Gastroesophageal sphincter (tissue), 4 donors: ENCODE results near the gene SH3RF3. TPM values are rescaled to one million over a fixed set of nuclear protein-coding genes. Genes with fewer than 3 reads are reported as not detected.

Source experiments
- ATAC-seq: fragments of 150-250 bp; one replicate; pipeline ENCODE4 v1.9.1; 2016; ENCODE audit warnings: mild to moderate bottlenecking, moderate library complexity
- H3K27ac ChIP-seq, 4 donors: fragments of 200-600 bp; sonication (generic) in 3 of 4; 1 replicate in 3 of 4; 2 replicates in 1 of 4; pipeline ENCODE4 v1.5.1; 2016 to 2019
- H3K27me3 ChIP-seq: fragments of 200-600 bp; sonication (generic); one replicate; pipeline ENCODE4 v1.5.1; 2019
- H3K36me3 ChIP-seq, 2 donors: fragments of 200-600 bp; sonication (generic); one replicate each; pipeline ENCODE4 v1.5.1; 2019; ENCODE audit warnings: control low read depth in 1 of 2
- H3K4me1 ChIP-seq, 3 donors: fragments of 200-600 bp; sonication (generic); 1 replicate in 2 of 3; 2 replicates in 1 of 3; pipeline ENCODE4 v1.5.1; 2016 to 2019; ENCODE audit warnings: control low read depth in 2 of 3
- H3K4me3 ChIP-seq, 2 donors: fragments of 200-600 bp; sonication (generic); one replicate each; pipeline ENCODE4 v1.5.1; 2019; ENCODE audit warnings: mild to moderate bottlenecking in 1 of 2, moderate library complexity in 1 of 2
- H3K9me3 ChIP-seq, 3 donors: fragments of 200-600 bp; sonication (generic); one replicate each; pipeline ENCODE4 v1.5.1; 2017 to 2019; ENCODE audit warnings: control low read depth in 2 of 3
- EP300 ChIP-seq: sonication (generic); formaldehyde crosslinking; IDR thresholded peaks from one replicate; pipeline ENCODE4 v1.6.1; 2017; ENCODE audit warnings: antibody characterized with exemption, mild to moderate bottlenecking
- POLR2A ChIP-seq, 2 donors: fragments of 450-650 bp; IDR thresholded peaks; one replicate each; pipeline ENCODE4 v1.6.1; 2017; ENCODE audit warnings: antibody characterized with exemption in 2 of 2, mild to moderate bottlenecking in 2 of 2, moderate library complexity in 1 of 2
- POLR2AphosphoS5 ChIP-seq: sonication (generic); formaldehyde crosslinking; IDR thresholded peaks from one replicate; pipeline ENCODE4 v1.6.1; 2017; ENCODE audit warnings: antibody characterized with exemption
- WGBS, 2 donors: methylation state at CpG; one replicate each; pipeline ENCODE4 v1.1.5; 2018; ENCODE audit warnings: low coverage in 1 of 2; 5-methylcytosine and 5-hydroxymethylcytosine counted together
- total RNA-seq, 4 donors: library from RNA; depleted of rRNA; stranded (reverse); fragments of >200 nt; gene quantifications; one replicate each; pipeline ENCODE4 v1.1.0, GENCODE V29; 2016
- TF ChIP-seq, protein P1 (sequence below), 4 experiments: fragments of 200-600 bp in 2 of 4; fragments of 450-650 bp in 2 of 4; sonication (generic) in 1 of 4; IDR thresholded peaks; one replicate each; pipeline ENCODE4 v1.5.1; 2017 to 2019; ENCODE audit warnings: antibody characterized with exemption in 4 of 4, mild to moderate bottlenecking in 2 of 4, moderate library complexity in 2 of 4

The SH3RF3 gene
- total RNA-seq, 4 donors from 2014 or later = 10.1 to 15.8 (median 13.2) TPM

DNA sequence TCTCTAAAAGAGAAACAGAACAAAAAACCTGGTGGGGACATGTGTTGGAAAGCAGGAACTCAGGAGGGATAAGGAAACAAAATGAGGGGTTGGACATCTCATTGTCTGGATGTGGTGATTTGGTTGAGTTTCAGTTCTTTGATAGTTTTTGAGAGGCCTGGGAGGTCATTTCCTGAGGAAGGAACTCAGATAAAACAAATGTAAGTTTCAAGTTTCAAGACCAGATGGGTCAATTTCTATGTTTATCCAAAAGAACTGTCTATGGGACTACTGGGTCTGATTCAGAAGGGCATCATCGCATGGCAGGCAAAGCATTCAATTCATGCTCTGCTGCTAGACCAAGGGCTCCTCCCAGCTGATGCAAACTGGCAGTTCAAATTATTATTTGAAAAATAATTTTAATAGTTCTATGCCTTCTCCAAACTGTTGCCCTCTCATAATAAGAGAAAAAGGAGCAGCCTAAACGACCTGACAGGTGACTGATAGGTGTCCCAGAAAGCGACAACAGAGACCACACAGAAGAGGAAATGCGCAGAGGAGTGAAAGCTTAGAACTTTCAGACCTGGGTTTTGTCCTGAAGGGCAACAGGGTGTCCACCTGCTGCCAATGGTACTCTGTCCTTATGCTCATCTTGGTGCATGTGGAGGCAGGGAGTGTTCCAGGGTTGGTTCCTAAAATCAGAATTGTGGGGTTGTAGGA is 39.3 kb upstream of the SH3RF3 start:
- Histone ChIP-seq H3K36me3 (no peaks in the 10 kb centered on the region), H3K27me3 (no peaks in the 10 kb centered on the region), H3K4me3 (no peak overlapping the region), H3K9me3 (peaks cover 0 to 5% (median 0%) of the 10 kb centered on the region in 3 donors), H3K4me1 (no peaks in the 10 kb centered on the region), H3K27ac (no peak overlapping the region)
- WGBS, 2 donors = 65 to 79% methylated on average over 2 to 4 of the region's 4 CpGs
- TF ChIP-seq POLR2AphosphoS5 = no peak
- TF ChIP-seq EP300 = no peak
- TF ChIP-seq POLR2A (IDR thresholded peaks at IDR 0.05) = no peak
- TF ChIP-seq, protein P1, sequence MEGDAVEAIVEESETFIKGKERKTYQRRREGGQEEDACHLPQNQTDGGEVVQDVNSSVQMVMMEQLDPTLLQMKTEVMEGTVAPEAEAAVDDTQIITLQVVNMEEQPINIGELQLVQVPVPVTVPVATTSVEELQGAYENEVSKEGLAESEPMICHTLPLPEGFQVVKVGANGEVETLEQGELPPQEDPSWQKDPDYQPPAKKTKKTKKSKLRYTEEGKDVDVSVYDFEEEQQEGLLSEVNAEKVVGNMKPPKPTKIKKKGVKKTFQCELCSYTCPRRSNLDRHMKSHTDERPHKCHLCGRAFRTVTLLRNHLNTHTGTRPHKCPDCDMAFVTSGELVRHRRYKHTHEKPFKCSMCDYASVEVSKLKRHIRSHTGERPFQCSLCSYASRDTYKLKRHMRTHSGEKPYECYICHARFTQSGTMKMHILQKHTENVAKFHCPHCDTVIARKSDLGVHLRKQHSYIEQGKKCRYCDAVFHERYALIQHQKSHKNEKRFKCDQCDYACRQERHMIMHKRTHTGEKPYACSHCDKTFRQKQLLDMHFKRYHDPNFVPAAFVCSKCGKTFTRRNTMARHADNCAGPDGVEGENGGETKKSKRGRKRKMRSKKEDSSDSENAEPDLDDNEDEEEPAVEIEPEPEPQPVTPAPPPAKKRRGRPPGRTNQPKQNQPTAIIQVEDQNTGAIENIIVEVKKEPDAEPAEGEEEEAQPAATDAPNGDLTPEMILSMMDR (IDR thresholded peaks at IDR 0.05) = no peak
- no peak for ATAC-seq

DNA sequence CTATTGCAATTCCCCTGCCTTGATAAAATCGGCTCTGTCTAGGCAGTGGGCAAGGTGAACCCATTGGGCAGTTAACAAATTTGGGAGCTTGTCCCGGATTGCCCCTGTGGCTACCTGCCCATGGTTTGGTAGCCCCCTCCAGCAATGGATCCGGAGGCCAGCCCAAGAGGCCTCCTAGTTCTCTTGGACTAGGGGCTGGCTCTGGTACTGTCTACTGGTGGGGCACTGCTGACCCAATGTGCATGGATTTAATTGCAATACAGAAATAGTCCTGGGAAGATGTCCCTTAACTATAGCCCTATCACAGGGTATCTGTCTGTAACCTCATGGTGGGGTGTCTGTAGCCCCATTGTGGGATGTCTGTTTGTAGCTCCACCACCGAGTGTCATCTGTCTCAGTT is 37.5 kb upstream of the SH3RF3 start:
- H3K9me3 ChIP-seq = peaks cover 0 to 5% (median 0%) of the 10 kb centered on the region in 3 donors
- H3K4me3 ChIP-seq = no peak overlapping the region
- H3K27me3 ChIP-seq = no peaks in the 10 kb centered on the region
- H3K36me3 ChIP-seq = no peaks in the 10 kb centered on the region
- no peaks in the 10 kb centered on the region for H3K4me1 ChIP-seq
- 82 to 100% methylated on average over 1 to 3 of the region's 4 CpGs for WGBS, 2 donors
- no peak overlapping the region for H3K27ac ChIP-seq
- no peak for TF ChIP-seq EP300
- no peak for ATAC-seq

DNA sequence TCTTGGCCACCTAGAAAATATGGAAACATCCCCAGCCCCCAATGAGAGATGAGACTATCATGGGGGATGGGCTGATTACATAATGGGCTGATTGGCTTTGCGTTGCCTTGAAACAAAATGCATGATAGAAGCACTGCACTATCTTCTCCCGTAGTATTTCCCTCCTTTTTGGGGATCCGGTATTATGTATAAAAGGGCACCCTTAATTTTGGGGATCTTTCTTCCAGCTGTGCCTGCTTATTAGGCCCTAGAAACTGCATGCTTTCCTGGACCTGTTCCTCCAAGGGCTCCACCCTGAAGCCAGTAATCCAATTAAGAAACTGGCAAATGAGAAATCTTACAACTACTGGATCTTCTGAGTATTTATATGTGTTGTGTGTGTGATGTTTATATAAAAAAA is 34.9 kb upstream of the SH3RF3 start:
- Histone ChIP-seq H3K4me3 (no peak overlapping the region), H3K27me3 (no peaks in the 10 kb centered on the region), H3K4me1 (no peaks in the 10 kb centered on the region), H3K9me3 (peaks cover 0 to 5% (median 0%) of the 10 kb centered on the region in 3 donors), H3K27ac (no peak overlapping the region), H3K36me3 (no peaks in the 10 kb centered on the region)
- TF ChIP-seq EP300 = no peak
- TF ChIP-seq, protein P1 (IDR thresholded peaks at IDR 0.05) = no peak
- no peak for TF ChIP-seq POLR2A (IDR thresholded peaks at IDR 0.05)
- no peak for TF ChIP-seq POLR2AphosphoS5
- ATAC-seq = no peak
- WGBS, 2 donors = 87 to 96% methylated on average over 3 of the region's 3 CpGs

DNA sequence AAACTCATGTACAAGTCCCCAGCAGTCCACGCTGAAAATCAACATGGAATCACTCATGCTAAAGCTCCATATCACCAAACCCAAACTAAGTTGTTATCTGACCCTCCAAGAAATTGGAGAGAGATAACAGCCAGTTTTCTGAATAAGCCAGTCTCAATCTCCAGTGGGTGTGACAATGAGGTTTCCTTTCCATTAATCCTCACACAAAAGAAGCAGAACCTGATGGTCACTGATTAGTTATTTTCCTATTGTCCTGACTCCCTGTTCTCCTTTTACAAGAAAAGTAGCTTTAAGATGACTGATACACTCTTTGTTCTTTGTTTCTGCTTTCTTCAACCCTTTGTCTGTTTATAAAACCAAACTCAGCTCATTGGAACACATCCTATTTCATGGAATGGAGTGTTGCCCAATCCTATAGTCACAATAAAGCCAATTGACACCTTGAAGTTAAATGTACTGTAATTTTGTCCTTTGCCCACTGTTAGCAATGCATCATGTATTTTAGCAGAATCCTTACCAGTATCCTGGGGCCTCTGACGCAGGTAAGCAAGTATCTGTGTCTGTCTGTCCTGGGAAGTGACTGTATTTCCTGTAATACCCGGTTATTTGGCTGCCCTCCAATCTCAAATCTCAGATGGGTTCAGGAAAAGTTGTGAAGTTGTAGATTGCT is 30.6 kb upstream of the SH3RF3 start:
- H3K4me1 ChIP-seq = no peaks in the 10 kb centered on the region
- ATAC-seq = no peak
- WGBS, 2 donors = 60% methylated on average over 3 of the region's 3 CpGs; no CpG with 5 or more reads in 1 of the 2 donors

DNA sequence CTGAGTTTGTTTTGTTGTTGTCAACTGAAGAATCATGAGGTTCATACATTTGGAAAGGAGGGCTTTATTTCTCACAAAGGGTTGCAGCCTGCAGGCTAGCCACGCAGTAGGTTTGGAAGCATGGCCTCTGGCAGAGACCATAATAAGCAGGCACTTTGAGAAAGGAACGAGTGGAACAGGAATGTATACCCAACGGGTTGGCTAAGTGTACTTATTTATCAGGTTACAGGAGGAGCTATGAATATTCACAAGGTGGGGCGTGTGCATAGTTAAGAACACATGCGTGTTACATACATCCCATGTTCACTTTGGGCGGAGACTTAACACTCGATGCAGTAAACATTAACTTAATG is 30.1 kb upstream of the SH3RF3 start:
- Histone ChIP-seq H3K36me3 (no peaks in the 10 kb centered on the region), H3K4me3 (no peak overlapping the region), H3K9me3 (peaks cover 0 to 5% (median 0%) of the 10 kb centered on the region in 3 donors), H3K4me1 (no peaks in the 10 kb centered on the region), H3K27ac (no peak overlapping the region), H3K27me3 (peaks cover 5% of the 10 kb centered on the region)
- WGBS, 2 donors = 70 to 73% methylated on average over 7 of the region's 7 CpGs
- no peak for ATAC-seq
- TF ChIP-seq EP300 = no peak
- TF ChIP-seq, protein P1 (IDR thresholded peaks at IDR 0.05) = no peak
- TF ChIP-seq POLR2AphosphoS5 = no peak
- no peak for TF ChIP-seq POLR2A (IDR thresholded peaks at IDR 0.05)

More for the DNA sequence above, 30.6 kb upstream of the SH3RF3 start:
- Histone ChIP-seq H3K36me3 (no peaks in the 10 kb centered on the region), H3K27ac (no peak overlapping the region), H3K27me3 (peaks cover 5% of the 10 kb centered on the region), H3K9me3 (peaks cover 0 to 5% (median 0%) of the 10 kb centered on the region in 3 donors), H3K4me3 (no peak overlapping the region)
- TF ChIP-seq EP300 (no peak), POLR2A (IDR thresholded peaks at IDR 0.05) (no peak), POLR2AphosphoS5 (no peak)
- TF ChIP-seq, protein P1 (IDR thresholded peaks at IDR 0.05) = no peak
